Stimulated activated CD8-positive, alpha-beta memory T cell treated with anti-CD3 and anti-CD28 coated beads, Interleukin-4, amount 100 ng/mL, for 1 hour (primary cell): ENCODE measurements around the gene CALML4.
"Not testable (repeated sequence)": the region's sequence is repeated elsewhere in the genome, so short reads cannot be mapped to it uniquely, and the experiment has no call there.

Source experiments
- DNase-seq, 2 donors: peaks; one replicate each; pipeline ENCODE4 v3.0.0-alpha.2; 2020; ENCODE audit warnings: low read depth in 2 of 2, low spot score in 1 of 2

CALML4 gene

DNA sequence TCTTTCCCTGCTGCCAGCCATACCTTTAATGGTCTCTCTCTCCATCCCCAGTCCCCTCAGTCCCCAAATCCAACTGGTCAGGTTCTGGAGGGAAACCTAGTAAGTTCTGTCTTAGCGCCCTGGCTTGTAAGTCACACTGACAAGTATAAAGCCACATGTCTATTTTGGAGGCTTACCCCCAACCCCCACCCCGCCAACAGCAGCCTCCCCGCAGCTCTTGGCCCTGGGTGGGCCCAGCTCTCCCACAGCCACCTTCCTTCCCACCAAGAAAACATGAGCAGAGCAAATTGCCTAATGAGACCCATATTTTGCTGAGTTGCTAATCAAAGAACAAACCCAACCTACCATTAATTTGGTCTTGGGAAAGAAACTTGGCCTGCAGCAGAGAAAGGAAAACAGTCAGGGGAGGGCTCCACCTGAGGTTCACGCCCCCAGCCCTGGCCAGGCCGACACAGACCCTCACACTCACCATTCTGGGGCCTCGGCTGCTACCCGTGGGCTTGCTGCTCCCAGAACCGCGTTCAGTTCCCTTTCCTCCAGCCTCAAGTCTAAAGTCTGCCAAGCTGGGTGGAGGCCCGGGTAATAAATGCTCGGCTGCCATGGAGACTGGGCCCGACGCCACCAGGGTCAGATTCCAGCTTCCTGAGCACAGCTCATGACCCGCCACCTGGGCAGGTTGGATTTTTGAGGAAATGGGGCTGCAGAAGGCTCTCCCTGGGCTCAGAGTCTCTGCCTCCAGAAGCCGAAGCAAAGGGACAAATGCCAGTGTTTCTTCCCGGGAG lies at the start of gene CALML4:
Gene CALML4, minus strand, starts transcription at position 557 of the 782 bp plus-strand sequence. Its CDS starts 85 bp downstream, at position 472.
- no peak for DNase-seq

- no peak for DNase-seq
Measured at GRCh38 chr15:68252925-68253534, 47.9 kb upstream of the CALML4 start.

- DNase-seq, result no peak
Measured at GRCh38 chr15:68249058-68249713, 44.1 kb upstream of the CALML4 start.

- DNase-seq, result no peak
Measured at GRCh38 chr15:68244235-68244634, 39.1 kb upstream of the CALML4 start.

DNA sequence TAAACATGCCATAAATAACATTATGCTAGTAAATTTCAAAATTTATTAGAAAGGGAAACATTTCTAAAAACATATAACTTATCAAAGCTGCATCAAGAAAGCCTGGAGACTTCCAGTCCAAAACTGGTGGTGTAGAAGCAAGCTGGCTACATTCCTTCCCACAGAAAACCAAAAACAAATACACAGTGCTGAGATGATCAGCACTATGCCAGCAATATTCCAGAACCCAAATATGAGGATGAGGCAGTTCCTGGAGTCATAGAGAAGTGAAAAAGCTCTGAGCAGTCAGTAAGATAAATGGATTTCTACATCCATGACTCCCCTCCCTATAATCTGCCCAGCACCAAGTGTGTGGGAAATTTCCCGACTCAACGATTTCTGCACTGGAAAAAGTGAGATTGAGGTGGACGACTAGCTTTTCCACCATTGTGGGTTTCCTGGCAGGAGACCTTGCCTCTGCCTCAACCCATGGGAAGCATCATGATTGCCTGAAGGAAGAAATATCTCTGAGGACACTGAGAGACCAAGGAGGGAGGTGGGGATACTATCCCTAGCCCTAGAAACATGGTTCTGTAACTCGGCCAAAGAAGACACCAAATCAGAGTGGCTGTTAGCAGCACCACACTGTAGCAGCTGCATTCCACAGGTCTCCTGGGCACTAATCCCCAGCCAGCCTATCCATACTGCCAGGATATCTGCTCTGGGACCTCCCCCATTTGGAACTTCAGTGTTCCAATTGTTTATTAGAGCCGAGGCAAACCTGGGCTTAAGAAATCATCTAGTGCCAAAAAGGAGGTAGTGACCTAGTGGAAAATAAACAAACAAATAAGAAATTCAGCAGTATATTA lies 36.2 kb upstream of the CALML4 start:
- DNase-seq, result no peak

DNA sequence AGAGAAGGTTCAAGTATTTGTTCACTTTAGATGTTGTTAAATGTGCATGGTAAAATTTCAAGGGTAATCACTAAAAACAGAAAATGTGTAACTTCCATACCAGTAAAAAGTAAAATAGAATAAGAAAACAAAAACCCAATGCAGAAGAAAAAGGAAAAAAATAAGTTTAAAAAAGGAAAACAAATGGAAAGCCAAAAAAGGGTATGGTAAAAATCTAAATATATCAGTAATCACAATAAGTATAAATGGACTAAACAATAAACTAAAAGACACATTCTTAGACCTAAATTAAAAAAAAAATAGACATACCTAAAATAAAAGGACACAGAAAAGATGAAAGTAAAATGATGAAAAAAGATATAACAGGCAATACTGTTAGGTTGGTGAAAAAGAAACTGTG lies 33.9 kb upstream of the CALML4 start:
- no peak for DNase-seq

DNA sequence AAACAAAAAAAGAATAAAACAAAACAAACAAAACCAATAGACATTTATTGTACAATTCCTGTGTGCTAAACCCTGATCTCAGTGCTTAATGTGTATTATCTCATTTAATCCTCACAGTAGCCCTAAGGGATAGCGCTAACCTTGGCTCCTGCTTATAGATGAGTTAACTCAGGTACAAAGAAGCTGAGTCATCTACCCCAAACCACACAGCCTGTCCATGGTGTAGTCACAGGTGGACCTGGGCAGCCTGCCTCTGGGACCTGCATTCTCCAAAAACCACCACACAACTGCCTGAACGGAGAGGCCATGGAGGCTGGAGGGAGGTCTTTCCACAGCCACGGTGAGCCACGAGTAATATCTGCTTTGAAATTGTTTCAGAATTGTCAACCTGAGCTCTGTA lies 29.9 kb upstream of the CALML4 start:
- DNase-seq, result no peak

DNA sequence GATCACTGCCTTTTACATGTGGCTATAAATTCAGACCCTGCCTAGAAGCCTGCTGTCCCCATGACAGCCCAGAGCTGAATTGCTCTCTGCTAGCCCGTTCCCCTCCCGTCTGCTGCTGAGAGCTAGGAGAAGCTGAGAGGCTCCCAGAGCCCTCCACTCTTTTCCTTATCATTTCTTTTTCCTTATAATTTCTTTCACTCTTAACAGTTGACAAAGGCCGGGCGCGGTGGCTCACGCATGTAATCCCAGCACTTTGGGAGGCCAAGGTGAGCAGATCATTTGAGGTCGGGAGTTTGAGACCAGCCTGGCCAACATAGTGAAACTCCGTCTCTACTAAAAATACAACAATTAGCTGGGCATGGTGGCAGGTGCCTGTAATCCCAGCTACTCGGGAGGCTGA lies 29.4 kb upstream of the CALML4 start:
- not testable (repeated sequence) for DNase-seq

DNA sequence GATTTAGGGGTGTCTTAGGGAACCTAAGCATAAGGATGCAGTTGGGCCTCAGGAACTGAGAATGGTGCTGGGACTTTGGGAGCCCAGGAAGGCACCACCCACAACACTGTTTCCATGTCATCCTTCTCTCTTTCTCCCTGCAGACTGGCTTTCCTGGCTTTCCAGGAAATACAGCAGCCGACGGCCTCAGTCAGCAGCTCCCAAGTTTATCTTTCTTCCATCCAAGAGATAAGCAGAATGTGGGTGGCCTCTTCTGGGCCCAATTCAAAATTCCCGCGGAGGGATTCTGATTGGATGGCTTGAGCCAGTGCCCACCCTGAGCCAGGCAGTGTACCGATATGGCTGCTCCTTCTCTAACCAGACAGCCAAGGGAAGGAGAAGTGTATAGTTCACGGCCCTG lies 28.9 kb upstream of the CALML4 start:
- DNase-seq, result no peak

DNA sequence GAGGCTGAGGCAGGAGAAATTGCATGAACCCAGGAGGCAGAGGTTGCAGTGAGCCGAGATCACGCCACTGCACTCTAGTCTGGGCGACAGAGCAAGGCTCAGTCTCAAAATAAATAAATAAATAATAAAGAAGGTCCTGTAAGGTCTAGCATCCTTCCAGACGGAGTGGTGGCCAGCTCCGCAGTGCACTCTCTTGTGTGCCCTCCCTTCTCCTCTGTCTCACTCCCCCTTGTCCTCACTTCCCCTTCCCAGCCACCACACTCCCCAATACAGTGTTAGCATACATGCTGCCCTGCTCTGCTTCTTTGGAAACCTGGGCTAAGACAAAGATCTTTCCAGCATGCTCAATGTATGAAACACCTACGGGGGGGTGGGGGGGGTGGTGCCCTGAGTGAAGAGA lies 27.8 kb upstream of the CALML4 start:
- DNase-seq, result no peak

GRCh38 chr15:68232449-68232848 lies 27.3 kb upstream of the CALML4 start:
- no peak for DNase-seq

DNA sequence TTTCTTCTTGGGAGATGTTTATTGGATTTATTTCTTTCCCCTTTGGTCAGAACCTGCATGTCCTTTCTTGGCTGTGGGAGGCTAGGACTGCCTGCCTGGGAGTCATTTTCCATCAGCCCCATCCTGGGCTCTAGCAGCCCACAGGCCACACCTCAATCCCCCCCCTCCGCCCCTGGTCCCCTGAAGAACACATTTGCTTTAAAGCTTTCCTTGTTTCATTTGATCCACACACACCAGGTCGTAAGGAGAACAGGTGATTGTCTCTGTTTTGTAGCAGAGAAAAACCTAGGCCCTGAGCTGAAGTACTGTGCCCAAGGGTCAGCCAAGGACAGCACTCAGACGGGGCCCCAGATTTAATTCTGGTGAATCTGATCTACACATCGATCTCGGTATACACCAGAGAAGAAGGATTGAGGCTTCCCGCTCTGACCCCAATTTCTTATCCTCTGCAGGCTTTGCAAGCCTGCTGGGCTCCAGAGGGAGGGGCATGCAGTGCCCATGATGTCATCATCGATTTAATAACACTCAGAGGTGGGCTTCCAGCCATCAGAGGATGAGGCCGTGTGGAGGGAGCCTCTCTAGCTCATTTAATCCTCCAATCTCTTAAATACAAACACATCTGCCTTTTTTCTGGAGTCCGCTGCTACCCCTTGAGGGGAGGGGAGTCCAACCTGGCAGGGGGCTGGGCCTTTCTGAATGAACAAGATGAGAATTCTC lies 26.1 kb upstream of the CALML4 start:
- DNase-seq, result no peak

DNA sequence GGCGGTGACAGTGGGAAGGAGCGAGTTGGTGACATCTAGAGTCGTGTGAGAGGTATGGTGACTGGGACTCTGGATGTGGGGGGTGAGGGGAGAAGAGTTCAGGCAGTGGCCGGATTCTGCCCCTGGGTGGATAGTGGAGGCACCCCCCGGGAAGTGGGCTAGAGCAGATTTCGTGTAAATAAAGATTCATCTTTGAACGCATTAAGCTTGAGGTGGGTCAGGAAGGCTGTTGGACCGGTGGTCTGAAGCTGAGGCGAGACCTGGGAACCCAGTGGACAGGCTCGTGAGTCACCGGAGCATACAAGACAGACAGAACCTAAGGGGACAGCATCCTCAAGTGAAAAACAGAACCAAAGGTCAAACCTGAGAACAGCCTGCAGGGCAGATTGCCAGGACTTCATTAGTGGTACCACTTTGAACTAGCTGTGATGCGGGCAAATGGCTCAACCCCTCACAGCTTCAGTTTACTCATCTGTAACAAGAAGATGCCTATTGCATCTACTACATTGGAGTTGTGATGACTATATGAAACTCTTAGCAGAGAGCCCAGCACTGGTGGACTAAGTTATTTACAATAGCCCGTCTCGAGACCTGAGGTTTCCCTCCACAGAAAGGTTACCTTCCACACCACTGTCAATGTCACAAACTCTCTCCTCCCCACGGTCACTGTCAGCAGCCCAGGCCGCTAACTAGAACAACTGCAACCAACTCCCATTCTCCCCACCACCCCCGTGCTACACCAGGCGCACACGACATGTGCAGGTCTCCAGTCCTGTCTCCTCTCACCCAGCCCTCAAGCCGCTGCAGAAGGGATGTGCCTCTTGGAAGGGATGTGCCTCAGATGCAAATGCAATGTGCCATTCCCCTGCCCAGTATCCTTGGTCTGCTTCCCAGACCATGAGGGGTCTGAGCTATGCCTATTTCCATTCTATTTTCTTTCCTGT lies 25.3 kb upstream of the CALML4 start:
- no peak for DNase-seq

GRCh38 chr15:68229386-68230156 lies 24.4 kb upstream of the CALML4 start, which contains the start of gene CLN6:
TSS of gene CLN6 (minus strand) at chr15:68229728. CDS start at chr15:68229584, 144 bp downstream.
- DNase-seq, result peak; percentile 54 to 58

DNA sequence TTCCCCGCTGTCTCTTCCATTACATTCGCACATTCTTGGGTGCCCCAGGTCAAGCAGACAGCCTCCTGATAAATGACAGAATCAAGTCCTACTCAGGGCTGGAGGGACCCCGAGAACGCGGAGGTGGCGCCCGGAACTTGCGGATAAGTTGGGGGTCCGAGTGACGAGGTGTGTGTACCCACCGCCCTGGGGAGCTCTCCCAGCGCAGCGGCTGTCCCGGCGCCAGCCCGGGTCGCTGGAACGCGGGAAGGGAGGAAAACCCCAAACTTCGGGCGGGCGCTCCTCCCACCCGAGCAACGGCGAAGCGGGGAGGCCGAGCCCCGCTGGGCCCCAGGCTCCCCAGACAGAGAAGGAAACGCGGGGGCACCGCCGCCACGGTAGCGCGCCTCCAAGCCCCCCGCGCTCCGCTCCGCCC lies 23.8 kb upstream of the CALML4 start:
- no peak for DNase-seq

- no peak for DNase-seq
Measured at GRCh38 chr15:68228143-68228970, 23.2 kb upstream of the CALML4 start.

DNA sequence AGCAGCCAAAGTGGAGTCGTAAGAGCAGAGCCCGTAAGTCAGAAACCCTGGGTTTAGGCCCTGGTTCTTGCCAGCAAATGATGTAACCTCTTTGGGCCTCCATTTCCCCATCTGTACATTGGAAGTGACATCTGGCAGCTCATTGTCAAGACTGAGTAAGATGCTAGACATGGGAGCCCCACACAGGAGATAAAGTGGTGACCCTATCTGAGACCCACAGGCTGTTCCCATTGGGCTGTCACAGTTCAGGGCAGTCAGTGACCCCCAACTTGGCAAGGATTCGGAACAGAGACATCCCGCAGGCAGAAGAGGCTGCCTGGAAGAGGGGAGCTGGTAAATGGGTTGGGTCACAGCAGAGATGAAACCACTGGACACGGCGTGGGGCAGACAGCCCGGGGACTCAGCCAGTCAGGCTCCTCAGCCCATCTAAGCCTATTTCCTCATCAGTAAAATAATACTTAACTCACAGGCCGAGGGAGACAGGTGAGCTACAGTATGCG lies 22.6 kb upstream of the CALML4 start:
- DNase-seq, result no peak

GRCh38 chr15:68225442-68225841 lies 20.3 kb upstream of the CALML4 start:
- DNase-seq, result not testable (repeated sequence)
